DND-41 (cell line): ENCODE measurements around the gene TGM6.

ENCODE experiments used
- ATAC-seq: fragments of 200-7000 bp; cut with Tn5 transposase; 3 replicates; pipeline ENCODE4 v1.9.1; 2021; ENCODE audit warnings: low read depth; ENCODE audit not compliant: insufficient read depth
- DNase-seq: peaks from one replicate; pipeline ENCODE4 v3.0.0-alpha.2; 2020
- H2AFZ ChIP-seq: 2 replicates; pipeline ENCODE4 v1.6.0; 2012; ENCODE audit warnings: low read depth, low read length
- H3K27ac ChIP-seq: 2 replicates; pipeline ENCODE4 v1.5.1; 2012; ENCODE audit warnings: low read length, inconsistent platforms
- H3K27me3 ChIP-seq: fragments of 200-600 bp; sonication (generic); 2 replicates; pipeline ENCODE4 v1.6.0; 2012; ENCODE audit warnings: low read length, mild to moderate bottlenecking, inconsistent platforms; ENCODE audit not compliant: insufficient read depth, poor library complexity
- H3K36me3 ChIP-seq: 2 replicates; pipeline ENCODE4 v1.5.1; 2012; ENCODE audit warnings: low read length, inconsistent platforms; ENCODE audit not compliant: insufficient read depth
- H3K4me1 ChIP-seq: 2 replicates; pipeline ENCODE4 v1.5.1; 2012; ENCODE audit warnings: mild to moderate bottlenecking, low read length; ENCODE audit not compliant: insufficient read depth
- H3K4me2 ChIP-seq: 2 replicates; pipeline ENCODE4 v1.6.0; 2012; ENCODE audit warnings: mild to moderate bottlenecking, moderate library complexity, low read length, inconsistent platforms; ENCODE audit not compliant: insufficient read depth
- H3K4me3 ChIP-seq, 2 experiments: fragments of 200-600 bp in 1 of 2; shearing (Covaris generic) in 1 of 2; 2 replicates each; pipeline ENCODE4 v1.5.1; 2012 to 2016; ENCODE audit warnings: inconsistent platforms in 2 of 2, low read length in 2 of 2, mild to moderate bottlenecking in 2 of 2, low read depth in 1 of 2, moderate library complexity in 1 of 2
- H3K79me2 ChIP-seq: 2 replicates; pipeline ENCODE4 v1.6.0; 2012; ENCODE audit warnings: low read length, inconsistent platforms; ENCODE audit not compliant: insufficient read depth
- H3K9ac ChIP-seq: 2 replicates; pipeline ENCODE4 v1.6.0; 2012; ENCODE audit warnings: low read depth, mild to moderate bottlenecking, inconsistent platforms, low read length, moderate library complexity
- H3K9me3 ChIP-seq: 2 replicates; pipeline ENCODE4 v1.5.1; 2012; ENCODE audit warnings: low read length, moderate library complexity, mild to moderate bottlenecking, inconsistent platforms; ENCODE audit not compliant: insufficient read depth, severe bottlenecking
- H4K20me1 ChIP-seq: 2 replicates; pipeline ENCODE4 v1.6.0; 2012; ENCODE audit warnings: low read length; ENCODE audit not compliant: insufficient read depth
- EZH2 ChIP-seq: IDR thresholded peaks from 3 replicates; pipeline ENCODE4 v1.6.1; 2012; ENCODE audit warnings: borderline replicate concordance, low read depth, mild to moderate bottlenecking, moderate library complexity, low read length, inconsistent platforms; ENCODE audit not compliant: severe bottlenecking
- TF ChIP-seq, protein P1 (sequence below): IDR thresholded peaks from 2 replicates; pipeline ENCODE4 v1.5.1; 2012; ENCODE audit warnings: borderline replicate concordance, low read length, moderate library complexity, mild to moderate bottlenecking; ENCODE audit not compliant: poor library complexity, severe bottlenecking; ENCODE audit errors: extremely low read depth

The TGM6 gene

DNA sequence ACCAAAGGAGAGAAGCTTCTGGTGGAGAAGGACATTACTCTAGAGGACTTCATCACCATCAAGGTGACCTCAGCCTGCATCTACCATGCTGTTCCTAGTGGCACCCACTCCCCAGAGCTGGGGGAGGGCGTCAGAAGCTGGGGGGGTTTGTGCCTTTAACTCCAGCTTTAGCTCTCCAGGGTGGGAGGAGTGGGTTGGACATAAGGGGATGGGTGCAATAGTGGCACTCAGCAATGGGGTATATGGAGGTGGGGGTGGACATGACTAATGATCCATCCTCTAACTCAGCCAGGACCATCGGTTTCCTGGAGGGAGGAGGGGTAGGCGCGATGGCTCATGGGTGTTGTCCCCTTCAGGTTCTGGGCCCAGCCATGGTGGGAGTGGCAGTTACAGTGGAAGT is 49.8 kb downstream of the TGM6 start:
- no peak overlapping the region for H2AFZ ChIP-seq
- no peak overlapping the region for H3K27ac ChIP-seq
- H3K79me2 ChIP-seq = no peaks in the 10 kb centered on the region
- no peaks in the 10 kb centered on the region for H4K20me1 ChIP-seq
- no peak overlapping the region for H3K4me3 ChIP-seq
- TF ChIP-seq, protein P1, sequence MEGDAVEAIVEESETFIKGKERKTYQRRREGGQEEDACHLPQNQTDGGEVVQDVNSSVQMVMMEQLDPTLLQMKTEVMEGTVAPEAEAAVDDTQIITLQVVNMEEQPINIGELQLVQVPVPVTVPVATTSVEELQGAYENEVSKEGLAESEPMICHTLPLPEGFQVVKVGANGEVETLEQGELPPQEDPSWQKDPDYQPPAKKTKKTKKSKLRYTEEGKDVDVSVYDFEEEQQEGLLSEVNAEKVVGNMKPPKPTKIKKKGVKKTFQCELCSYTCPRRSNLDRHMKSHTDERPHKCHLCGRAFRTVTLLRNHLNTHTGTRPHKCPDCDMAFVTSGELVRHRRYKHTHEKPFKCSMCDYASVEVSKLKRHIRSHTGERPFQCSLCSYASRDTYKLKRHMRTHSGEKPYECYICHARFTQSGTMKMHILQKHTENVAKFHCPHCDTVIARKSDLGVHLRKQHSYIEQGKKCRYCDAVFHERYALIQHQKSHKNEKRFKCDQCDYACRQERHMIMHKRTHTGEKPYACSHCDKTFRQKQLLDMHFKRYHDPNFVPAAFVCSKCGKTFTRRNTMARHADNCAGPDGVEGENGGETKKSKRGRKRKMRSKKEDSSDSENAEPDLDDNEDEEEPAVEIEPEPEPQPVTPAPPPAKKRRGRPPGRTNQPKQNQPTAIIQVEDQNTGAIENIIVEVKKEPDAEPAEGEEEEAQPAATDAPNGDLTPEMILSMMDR = no peak
- TF ChIP-seq EZH2 = no peak
- no peak overlapping the region for H3K4me2 ChIP-seq
- H3K9ac ChIP-seq = no peak overlapping the region
- no peaks in the 10 kb centered on the region for H3K36me3 ChIP-seq
- H3K9me3 ChIP-seq = no peaks in the 10 kb centered on the region
- H3K27me3 ChIP-seq = peaks cover 6% of the 10 kb centered on the region
- no peak for DNase-seq
- ATAC-seq = no peak
- H3K4me1 ChIP-seq = no peaks in the 10 kb centered on the region

DNA sequence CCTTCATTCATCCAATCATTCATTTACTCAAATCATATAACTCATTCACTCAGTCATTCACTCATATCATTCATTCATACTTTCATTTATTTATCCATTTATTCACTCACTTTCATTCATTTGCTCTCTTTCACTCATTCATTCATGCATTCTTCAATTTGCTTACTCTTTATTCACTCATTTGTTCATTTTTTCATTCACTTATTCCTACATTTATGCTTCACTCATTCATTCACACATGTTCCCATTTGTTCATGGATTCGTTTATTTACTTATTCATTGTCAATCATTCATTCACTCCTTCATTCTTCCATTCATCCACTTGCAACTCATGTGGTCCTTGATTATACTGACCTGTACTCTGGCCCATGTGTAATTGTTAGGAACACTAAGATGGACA is 50.5 kb downstream of the TGM6 start:
- H4K20me1 ChIP-seq = no peaks in the 10 kb centered on the region
- ATAC-seq = no peak
- H3K36me3 ChIP-seq = no peaks in the 10 kb centered on the region
- TF ChIP-seq, protein P1 = no peak
- TF ChIP-seq EZH2 = no peak
- no peak overlapping the region for H3K9ac ChIP-seq
- no peak overlapping the region for H2AFZ ChIP-seq
- H3K4me1 ChIP-seq = no peaks in the 10 kb centered on the region
- no peak overlapping the region for H3K4me3 ChIP-seq
- no peak overlapping the region for H3K27ac ChIP-seq
- H3K79me2 ChIP-seq = no peaks in the 10 kb centered on the region
- no peak for DNase-seq
- H3K4me2 ChIP-seq = no peak overlapping the region
- peaks cover 6% of the 10 kb centered on the region for H3K27me3 ChIP-seq
- H3K9me3 ChIP-seq = no peaks in the 10 kb centered on the region

DNA sequence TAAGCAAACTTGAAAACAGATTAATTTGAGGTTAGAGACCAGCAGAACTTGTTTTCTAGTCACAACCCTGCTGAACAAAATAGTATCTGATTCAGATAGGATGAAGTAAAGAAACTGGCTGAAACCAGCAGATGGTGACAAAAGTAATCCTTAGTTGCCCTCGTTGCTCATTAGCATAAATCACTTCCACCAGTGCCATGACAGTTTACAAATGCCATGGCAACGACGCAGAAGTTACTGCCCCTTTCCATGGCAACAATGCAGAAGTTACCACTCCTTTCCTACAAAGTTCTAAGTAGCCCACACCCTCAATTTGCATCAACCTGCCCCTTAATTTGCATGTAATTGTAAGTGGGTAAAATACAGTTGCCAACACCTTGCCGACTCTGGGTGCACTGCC is 66.1 kb downstream of the TGM6 start:
- Histone ChIP-seq H3K4me3 (no peak overlapping the region), H3K27ac (no peak overlapping the region), H2AFZ (no peak overlapping the region), H3K79me2 (no peaks in the 10 kb centered on the region), H3K9ac (no peak overlapping the region), H3K27me3 (no peaks in the 10 kb centered on the region), H3K9me3 (no peaks in the 10 kb centered on the region), H3K4me2 (no peak overlapping the region), H4K20me1 (peaks cover 2% of the 10 kb centered on the region; the same call in 1 of the 2 replicates), H3K36me3 (no peaks in the 10 kb centered on the region), H3K4me1 (no peaks in the 10 kb centered on the region)
- DNase-seq (no peak), ATAC-seq (no peak)
- no peak for TF ChIP-seq EZH2
- TF ChIP-seq, protein P1 = no peak

DNA sequence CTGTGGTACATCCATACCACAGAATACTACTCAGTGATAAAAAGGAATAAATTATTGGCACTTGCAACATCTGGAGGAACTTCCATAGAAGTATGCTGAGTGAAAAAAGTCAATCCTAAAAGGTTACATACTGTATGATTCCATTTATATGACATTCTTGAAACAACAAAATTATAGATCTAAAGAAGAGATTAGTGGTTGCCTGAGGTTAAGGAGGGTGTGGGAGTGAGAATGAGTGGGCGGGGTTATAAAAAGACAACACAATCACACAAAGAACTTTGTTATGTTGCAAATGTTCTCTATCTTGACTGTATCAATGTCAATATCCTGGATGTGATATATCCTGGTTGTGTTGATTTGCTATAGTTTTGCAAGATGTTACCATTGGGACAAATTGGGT is 68.7 kb downstream of the TGM6 start:
- no peak overlapping the region for H3K9ac ChIP-seq
- H3K4me3 ChIP-seq = no peak overlapping the region
- H3K9me3 ChIP-seq = no peaks in the 10 kb centered on the region
- no peak overlapping the region for H3K27ac ChIP-seq
- H4K20me1 ChIP-seq = peaks cover 14% of the 10 kb centered on the region
- H3K4me1 ChIP-seq = no peaks in the 10 kb centered on the region
- H2AFZ ChIP-seq = no peak overlapping the region
- no peak overlapping the region for H3K4me2 ChIP-seq
- no peak for TF ChIP-seq EZH2
- TF ChIP-seq, protein P1 = no peak
- H3K79me2 ChIP-seq = no peaks in the 10 kb centered on the region
- H3K36me3 ChIP-seq = no peaks in the 10 kb centered on the region
- ATAC-seq (no peak), DNase-seq (no peak)
- H3K27me3 ChIP-seq = no peaks in the 10 kb centered on the region
